Upper lobe of right lung (tissue), 1 donor: ENCODE data around the gene UBE2H. TPM values are rescaled to one million over a fixed set of nuclear protein-coding genes. Genes with fewer than 3 reads are reported as not detected.

Experiments
- ATAC-seq: fragments of 200-7000 bp; cut with Tn5 transposase; one replicate; pipeline ENCODE4 v1.9.1; 2020; ENCODE audit warnings: mild to moderate bottlenecking, moderate library complexity
- DNase-seq: peaks from one replicate; pipeline ENCODE4 v3.0.0-alpha.2; 2020
- H3K27ac ChIP-seq: fragments of 200-600 bp; one replicate; pipeline ENCODE4 v1.8.0; 2022
- H3K27me3 ChIP-seq: fragments of 200-600 bp; one replicate; pipeline ENCODE4 v1.8.0; 2022; ENCODE audit warnings: mild to moderate bottlenecking
- H3K36me3 ChIP-seq: fragments of 200-600 bp; one replicate; pipeline ENCODE4 v1.8.0; 2022
- H3K4me1 ChIP-seq: fragments of 200-600 bp; one replicate; pipeline ENCODE4 v1.8.0; 2022
- H3K4me3 ChIP-seq: fragments of 200-600 bp; one replicate; pipeline ENCODE4 v1.8.0; 2022; ENCODE audit warnings: mild to moderate bottlenecking
- H3K9me3 ChIP-seq: fragments of 200-600 bp; one replicate; pipeline ENCODE4 v1.8.0; 2022
- CTCF ChIP-seq: fragments of 200-600 bp; IDR thresholded peaks from one replicate; pipeline ENCODE4 v1.8.0; 2022; ENCODE audit warnings: antibody characterized with exemption
- intact Hi-C: fragments of 100-400 bp; cut with DNase I; formaldehyde crosslinking; loops from one replicate; pipeline ENCODE4 v1.11.0; 2022
- total RNA-seq: library from RNA; stranded (reverse); fragmentation: NEBNext Ultra II Directional; extraction: Animal tissue kit (Norgen Biotek cat#: 25700); gene quantifications from one replicate; pipeline ENCODE4 v1.2.1, GENCODE V29; 2021
- donor health status: DM: no; HTN: yes; CAD: no; lungs with severe emphysema.

Gene UBE2H
- total RNA-seq, 1 donor from 2014 or later, result 69.1 TPM

GRCh38 chr7:129949292-129950133 is 3.2 kb downstream of the UBE2H start:
- peak; percentile 23 for DNase-seq
- ATAC-seq, result peak; percentile 3
- peak overlapping the region; percentile 87 for H3K4me3 ChIP-seq
- TF ChIP-seq CTCF, result no peak
- peak overlapping the region; percentile 91 for H3K27ac ChIP-seq
- H3K36me3 ChIP-seq, result no peaks in the 10 kb centered on the region
- intact Hi-C loops, result no loop called here
- H3K27me3 ChIP-seq, result no peaks in the 10 kb centered on the region
- peaks cover 42% of the 10 kb centered on the region for H3K4me1 ChIP-seq
- no peaks in the 10 kb centered on the region for H3K9me3 ChIP-seq

- Histone ChIP-seq H3K4me1 (peaks cover 42% of the 10 kb centered on the region), H3K4me3 (peak overlapping the region; percentile 87), H3K36me3 (no peaks in the 10 kb centered on the region), H3K27me3 (no peaks in the 10 kb centered on the region), H3K9me3 (no peaks in the 10 kb centered on the region), H3K27ac (peak overlapping the region; percentile 91)
- ATAC-seq (peak; percentile 86), DNase-seq (peak; percentile 92)
- TF ChIP-seq CTCF, result no peak
- intact Hi-C loops, result no loop called here
Measured at GRCh38 chr7:129948877-129949291, 3.9 kb downstream of the UBE2H start.

- Histone ChIP-seq H3K9me3 (no peaks in the 10 kb centered on the region), H3K4me1 (peaks cover 42% of the 10 kb centered on the region), H3K36me3 (no peaks in the 10 kb centered on the region), H3K4me3 (no peak overlapping the region), H3K27ac (peak overlapping the region; percentile 91), H3K27me3 (no peaks in the 10 kb centered on the region)
- no peak for TF ChIP-seq CTCF
- intact Hi-C loops, result no loop called here
- peak; percentile 30 for DNase-seq
- ATAC-seq, result no peak
Measured at GRCh38 chr7:129948338-129948737, 4.4 kb downstream of the UBE2H start.

- H3K9me3 ChIP-seq, result no peaks in the 10 kb centered on the region
- intact Hi-C loops, result no loop called here
- H3K27me3 ChIP-seq, result no peaks in the 10 kb centered on the region
- H3K4me3 ChIP-seq, result no peak overlapping the region
- DNase-seq, result peak; percentile 37
- peaks cover 4% of the 10 kb centered on the region for H3K36me3 ChIP-seq
- TF ChIP-seq CTCF, result no peak
- peak overlapping the region; percentile 91 for H3K27ac ChIP-seq
- ATAC-seq, result no peak
- H3K4me1 ChIP-seq, result peaks cover 42% of the 10 kb centered on the region
Measured at GRCh38 chr7:129947701-129948100, 5.1 kb downstream of the UBE2H start.

GRCh38 chr7:129947049-129947448 is 5.7 kb downstream of the UBE2H start:
- H3K4me1 ChIP-seq, result peaks cover 42% of the 10 kb centered on the region
- peaks cover 4% of the 10 kb centered on the region for H3K36me3 ChIP-seq
- H3K27me3 ChIP-seq, result no peaks in the 10 kb centered on the region
- H3K9me3 ChIP-seq, result no peaks in the 10 kb centered on the region
- no peak for TF ChIP-seq CTCF
- H3K4me3 ChIP-seq, result no peak overlapping the region
- intact Hi-C loops, result no loop called here
- DNase-seq (no peak), ATAC-seq (no peak)
- no peak overlapping the region for H3K27ac ChIP-seq
